ENCODE results near the gene ITGAE.
A peak's percentile ranks its signal among the peaks of the same experiment; 100 is the strongest.

ITGAE gene

DNA sequence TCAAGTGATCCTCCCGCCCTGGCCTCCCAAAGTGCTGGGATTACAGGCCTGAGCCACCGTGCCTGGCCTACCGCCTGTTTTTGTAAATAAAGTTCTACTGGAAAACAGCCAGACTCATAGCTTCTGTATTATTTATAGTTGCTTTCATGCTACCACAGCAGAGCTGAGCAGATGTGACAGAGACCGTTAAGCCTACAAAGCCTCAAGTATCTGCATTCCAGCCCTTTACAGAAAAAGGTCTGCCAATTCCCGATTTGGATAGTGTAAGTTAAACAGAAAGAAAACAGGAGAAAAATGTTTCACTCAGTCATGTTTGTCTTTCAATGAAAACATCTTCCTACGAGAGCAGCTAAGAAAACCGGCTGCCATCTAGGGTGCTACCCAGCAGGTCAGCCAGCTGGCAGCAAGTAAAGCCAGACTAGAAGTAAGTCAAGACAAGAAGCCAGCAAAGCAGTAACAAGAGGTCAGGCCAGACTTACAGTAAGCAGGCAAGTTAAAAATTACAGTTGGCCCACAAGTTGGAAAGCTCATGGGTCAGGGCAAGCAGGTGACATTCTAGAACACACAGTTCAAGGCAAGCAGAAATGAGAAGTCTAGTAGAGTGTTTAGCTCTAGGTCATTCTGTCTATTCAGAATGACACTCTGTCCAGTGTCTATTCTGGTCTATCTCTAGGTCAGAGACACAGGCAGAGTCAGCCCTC lies 27.3 kb upstream of the ITGAE start:
- peak; percentile 79 for DNase-seq (ENCODE audit: low read depth)
- H3K4me3 ChIP-seq (ENCODE audit: low read depth, low read length), result no peak overlapping the region
- TF ChIP-seq, protein P1, sequence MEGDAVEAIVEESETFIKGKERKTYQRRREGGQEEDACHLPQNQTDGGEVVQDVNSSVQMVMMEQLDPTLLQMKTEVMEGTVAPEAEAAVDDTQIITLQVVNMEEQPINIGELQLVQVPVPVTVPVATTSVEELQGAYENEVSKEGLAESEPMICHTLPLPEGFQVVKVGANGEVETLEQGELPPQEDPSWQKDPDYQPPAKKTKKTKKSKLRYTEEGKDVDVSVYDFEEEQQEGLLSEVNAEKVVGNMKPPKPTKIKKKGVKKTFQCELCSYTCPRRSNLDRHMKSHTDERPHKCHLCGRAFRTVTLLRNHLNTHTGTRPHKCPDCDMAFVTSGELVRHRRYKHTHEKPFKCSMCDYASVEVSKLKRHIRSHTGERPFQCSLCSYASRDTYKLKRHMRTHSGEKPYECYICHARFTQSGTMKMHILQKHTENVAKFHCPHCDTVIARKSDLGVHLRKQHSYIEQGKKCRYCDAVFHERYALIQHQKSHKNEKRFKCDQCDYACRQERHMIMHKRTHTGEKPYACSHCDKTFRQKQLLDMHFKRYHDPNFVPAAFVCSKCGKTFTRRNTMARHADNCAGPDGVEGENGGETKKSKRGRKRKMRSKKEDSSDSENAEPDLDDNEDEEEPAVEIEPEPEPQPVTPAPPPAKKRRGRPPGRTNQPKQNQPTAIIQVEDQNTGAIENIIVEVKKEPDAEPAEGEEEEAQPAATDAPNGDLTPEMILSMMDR (conservative IDR thresholded peaks at IDR 0.05; ENCODE audit: low read depth, low read length), result no peak

DNA sequence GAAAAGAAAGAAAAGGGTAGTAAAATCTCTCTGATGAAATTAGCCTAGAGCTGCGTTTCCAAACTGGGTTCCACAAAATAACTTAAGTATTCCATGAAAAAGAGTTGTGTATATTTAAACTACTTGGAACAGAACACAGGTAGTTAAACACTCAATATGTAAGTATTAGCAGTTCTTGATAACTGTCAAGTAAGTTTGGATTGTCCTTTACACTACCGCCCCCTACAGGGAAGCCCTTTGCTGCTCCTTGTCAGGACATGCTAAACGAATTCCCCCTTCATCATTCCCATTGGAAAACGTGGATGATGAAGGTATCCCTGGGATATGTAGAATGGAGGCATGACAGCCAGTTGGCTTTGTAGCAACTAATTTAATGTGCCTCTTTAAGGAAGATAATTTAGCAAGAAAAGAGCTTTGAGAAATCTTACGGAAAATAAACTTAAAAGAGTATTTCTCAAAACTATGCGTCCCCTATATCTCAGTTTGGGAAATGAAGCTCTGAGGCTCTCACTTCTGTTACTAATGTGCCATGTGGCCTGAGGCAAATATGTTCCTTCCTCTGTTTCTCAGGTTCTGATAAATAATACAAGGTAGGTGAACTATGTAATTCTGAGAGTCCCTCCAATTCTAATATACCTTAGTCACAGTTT lies 26.3 kb upstream of the ITGAE start:
- no peak overlapping the region for H3K4me3 ChIP-seq (ENCODE audit: low read depth, low read length)
- DNase-seq (ENCODE audit: low read depth), result peak; percentile 85
- TF ChIP-seq, protein P1 (conservative IDR thresholded peaks at IDR 0.05; ENCODE audit: low read depth, low read length), result peak; percentile 90

DNA sequence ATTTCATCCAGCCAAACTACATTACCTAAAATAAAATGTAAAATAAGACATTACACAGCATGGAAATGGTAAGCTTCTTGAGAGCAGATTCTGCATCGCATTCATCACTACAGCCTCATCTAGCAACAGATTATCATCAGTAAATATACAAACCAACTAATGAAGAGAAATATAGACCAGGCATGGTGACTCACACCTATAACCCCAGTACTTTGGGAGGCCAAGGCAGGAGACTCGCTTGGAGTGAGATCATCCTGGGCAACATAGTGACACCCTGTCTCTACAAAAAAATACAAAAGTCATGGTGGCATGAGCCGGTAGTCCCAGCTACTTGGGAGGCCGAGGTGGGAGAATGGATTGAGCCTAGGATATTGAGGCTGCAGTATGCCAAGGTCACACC lies 25.2 kb upstream of the ITGAE start:
- DNase-seq (ENCODE audit: low read depth), result no peak
- H3K4me3 ChIP-seq (ENCODE audit: low read depth, low read length), result no peak overlapping the region

DNA sequence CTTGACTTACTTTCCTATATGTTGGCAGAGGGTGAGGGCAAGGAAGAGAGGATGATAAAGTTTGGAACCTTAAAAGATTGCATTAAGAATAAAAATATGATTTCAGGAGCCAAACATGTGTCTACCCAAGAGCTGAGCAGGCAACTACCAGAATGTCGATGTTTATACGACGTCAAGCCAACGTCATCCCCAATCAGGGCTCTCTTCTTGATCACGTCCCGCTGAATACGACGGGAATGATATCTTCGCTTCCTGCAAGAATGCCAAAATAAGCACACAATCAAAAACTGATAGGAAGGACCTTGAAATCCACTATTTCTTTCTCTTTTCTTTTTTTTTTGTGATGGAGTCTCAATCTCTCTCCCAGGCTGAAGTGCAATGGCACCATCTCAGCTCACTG lies 20.1 kb upstream of the ITGAE start:
- TF ChIP-seq, protein P1 (conservative IDR thresholded peaks at IDR 0.05; ENCODE audit: low read depth, low read length), result no peak
- H3K4me3 ChIP-seq (ENCODE audit: low read depth, low read length), result no peak overlapping the region
- no peak for DNase-seq (ENCODE audit: low read depth)

More for the DNA sequence above, 25.2 kb upstream of the ITGAE start:
- TF ChIP-seq, protein P1 (conservative IDR thresholded peaks at IDR 0.05; ENCODE audit: low read depth, low read length), result no peak

DNA sequence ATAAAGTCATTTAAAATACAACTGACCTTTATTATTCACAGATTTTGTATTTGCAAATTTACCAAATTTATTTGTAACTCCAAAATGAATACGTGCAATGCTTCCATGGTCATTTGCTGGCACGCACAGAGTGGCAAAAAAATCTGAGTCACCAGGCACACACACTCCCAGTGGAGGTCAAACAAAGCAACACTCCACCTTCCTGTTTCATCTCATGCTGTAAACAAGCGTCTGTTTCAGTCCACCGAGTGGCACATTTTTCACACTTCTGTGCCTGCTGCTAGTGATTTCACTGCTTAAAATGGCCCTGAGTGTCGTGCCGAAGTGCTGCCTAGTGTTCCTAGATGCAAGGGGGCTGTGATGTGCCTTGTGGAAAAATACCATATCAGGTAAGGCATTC lies 17.8 kb upstream of the ITGAE start:
- DNase-seq (ENCODE audit: low read depth), result peak; percentile 42
- no peak overlapping the region for H3K4me3 ChIP-seq (ENCODE audit: low read depth, low read length)
- TF ChIP-seq, protein P1 (conservative IDR thresholded peaks at IDR 0.05; ENCODE audit: low read depth, low read length), result no peak

DNA sequence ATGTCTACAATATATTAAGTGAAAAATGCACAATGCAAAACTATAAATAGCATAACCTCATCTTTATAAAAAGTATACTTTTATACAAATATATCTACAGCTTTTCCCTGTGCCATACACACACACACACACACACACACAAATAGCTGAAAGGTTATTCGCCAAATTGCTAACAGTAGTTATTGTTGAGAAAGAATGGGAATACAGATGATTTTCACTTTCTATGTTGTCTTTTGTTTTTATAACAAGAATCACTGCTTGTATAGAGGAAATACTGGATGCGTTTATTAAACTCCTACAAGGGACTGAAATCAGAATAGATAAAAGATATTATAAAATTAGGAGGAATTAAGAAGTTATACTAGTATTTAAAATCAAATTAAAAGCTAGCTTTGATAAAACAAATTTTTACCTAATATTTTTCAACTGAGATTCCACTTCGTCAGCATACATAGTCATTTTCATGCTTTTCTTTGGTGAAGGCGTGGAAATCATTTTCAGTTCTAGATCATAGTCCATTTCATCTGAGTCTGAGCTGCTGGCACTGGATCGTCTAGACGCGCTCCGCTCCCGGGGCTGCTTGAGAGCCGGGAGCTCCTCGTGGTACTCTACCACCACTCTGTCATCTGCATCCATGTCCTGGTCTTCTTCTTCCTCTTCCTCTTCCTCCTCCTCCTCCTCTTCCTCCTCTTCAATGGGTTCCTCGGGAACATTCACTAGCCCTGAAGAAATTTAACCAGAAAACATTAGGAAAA lies 17.0 kb upstream of the ITGAE start:
- no peak for DNase-seq (ENCODE audit: low read depth)
- TF ChIP-seq, protein P1 (conservative IDR thresholded peaks at IDR 0.05; ENCODE audit: low read depth, low read length), result no peak
- H3K4me3 ChIP-seq (ENCODE audit: low read depth, low read length), result no peak overlapping the region

Measured in choroid plexus epithelial cell (primary cell).